Measurements from ENCODE around the gene PTGDS. TPM values are rescaled to one million over a fixed set of nuclear protein-coding genes. Genes with fewer than 3 reads are reported as not detected.

PTGDS gene
- polyA plus RNA-seq, 1 donor from 2014 or later: 2.0 TPM

DNA sequence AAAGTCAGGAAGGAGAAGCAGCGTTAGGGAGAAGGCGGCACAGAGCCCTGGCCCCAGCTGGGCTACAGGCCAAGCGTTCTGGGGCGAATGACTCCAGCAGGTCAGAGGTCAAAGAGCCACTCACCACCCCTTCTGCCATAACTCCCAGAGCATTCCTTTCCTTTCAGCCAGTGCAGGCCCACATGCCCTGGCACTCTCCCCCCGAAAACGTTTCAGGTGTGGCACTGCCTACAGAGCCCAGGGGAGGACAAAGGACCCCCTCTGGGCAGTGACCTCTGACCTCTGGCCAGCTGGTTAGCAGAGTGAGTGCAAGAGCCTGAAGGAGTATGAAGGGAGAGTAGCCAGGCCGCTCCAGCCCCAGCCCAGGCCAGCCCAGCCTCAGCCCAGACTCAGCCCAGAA is 45.9 kb downstream of the PTGDS start:
- H3K4me3 ChIP-seq (ENCODE audit: low read length): no peak overlapping the region
- H4K20me1 ChIP-seq (ENCODE audit: insufficient read depth): no peaks in the 10 kb centered on the region
- H3K27ac ChIP-seq (ENCODE audit: low read length): no peak overlapping the region
- H3K4me2 ChIP-seq (ENCODE audit: low read length): no peak overlapping the region
- peaks cover 5% of the 10 kb centered on the region for H3K79me2 ChIP-seq (replicated peaks; ENCODE audit: insufficient read depth, low read length)
- no peaks in the 10 kb centered on the region for H3K9me2 ChIP-seq (ENCODE audit: insufficient read depth, low read length)
- no peaks in the 10 kb centered on the region for H3F3A ChIP-seq (ENCODE audit: insufficient read depth, low read length, poor library complexity, severe bottlenecking)
- H3K9ac ChIP-seq (ENCODE audit: low read length): no peak overlapping the region
- H3K27me3 ChIP-seq (ENCODE audit: insufficient read depth, low read depth, low read length): no peaks in the 10 kb centered on the region
- TF ChIP-seq MXI1 (conservative IDR thresholded peaks at IDR 0.05; ENCODE audit: poor library complexity, severe bottlenecking): no peak
- TF ChIP-seq EP300 (conservative IDR thresholded peaks at IDR 0.05; ENCODE audit: poor library complexity, severe bottlenecking): no peak
- TF ChIP-seq EZH2 (IDR thresholded peaks at IDR 0.05; ENCODE audit: borderline replicate concordance, insufficient read depth, low read length, poor library complexity, severe bottlenecking): no peak
- no peak for TF ChIP-seq SMC3 (conservative IDR thresholded peaks at IDR 0.05; ENCODE audit: poor library complexity)
- TF ChIP-seq TAF1 (IDR thresholded peaks at IDR 0.05; ENCODE audit: low read depth): no peak
- TF ChIP-seq, protein P1, sequence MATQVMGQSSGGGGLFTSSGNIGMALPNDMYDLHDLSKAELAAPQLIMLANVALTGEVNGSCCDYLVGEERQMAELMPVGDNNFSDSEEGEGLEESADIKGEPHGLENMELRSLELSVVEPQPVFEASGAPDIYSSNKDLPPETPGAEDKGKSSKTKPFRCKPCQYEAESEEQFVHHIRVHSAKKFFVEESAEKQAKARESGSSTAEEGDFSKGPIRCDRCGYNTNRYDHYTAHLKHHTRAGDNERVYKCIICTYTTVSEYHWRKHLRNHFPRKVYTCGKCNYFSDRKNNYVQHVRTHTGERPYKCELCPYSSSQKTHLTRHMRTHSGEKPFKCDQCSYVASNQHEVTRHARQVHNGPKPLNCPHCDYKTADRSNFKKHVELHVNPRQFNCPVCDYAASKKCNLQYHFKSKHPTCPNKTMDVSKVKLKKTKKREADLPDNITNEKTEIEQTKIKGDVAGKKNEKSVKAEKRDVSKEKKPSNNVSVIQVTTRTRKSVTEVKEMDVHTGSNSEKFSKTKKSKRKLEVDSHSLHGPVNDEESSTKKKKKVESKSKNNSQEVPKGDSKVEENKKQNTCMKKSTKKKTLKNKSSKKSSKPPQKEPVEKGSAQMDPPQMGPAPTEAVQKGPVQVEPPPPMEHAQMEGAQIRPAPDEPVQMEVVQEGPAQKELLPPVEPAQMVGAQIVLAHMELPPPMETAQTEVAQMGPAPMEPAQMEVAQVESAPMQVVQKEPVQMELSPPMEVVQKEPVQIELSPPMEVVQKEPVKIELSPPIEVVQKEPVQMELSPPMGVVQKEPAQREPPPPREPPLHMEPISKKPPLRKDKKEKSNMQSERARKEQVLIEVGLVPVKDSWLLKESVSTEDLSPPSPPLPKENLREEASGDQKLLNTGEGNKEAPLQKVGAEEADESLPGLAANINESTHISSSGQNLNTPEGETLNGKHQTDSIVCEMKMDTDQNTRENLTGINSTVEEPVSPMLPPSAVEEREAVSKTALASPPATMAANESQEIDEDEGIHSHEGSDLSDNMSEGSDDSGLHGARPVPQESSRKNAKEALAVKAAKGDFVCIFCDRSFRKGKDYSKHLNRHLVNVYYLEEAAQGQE (IDR thresholded peaks at IDR 0.05; ENCODE audit: borderline replicate concordance): no peak
- no peak for TF ChIP-seq POLR2AphosphoS5 (IDR thresholded peaks at IDR 0.05)
- TF ChIP-seq, protein P2, sequence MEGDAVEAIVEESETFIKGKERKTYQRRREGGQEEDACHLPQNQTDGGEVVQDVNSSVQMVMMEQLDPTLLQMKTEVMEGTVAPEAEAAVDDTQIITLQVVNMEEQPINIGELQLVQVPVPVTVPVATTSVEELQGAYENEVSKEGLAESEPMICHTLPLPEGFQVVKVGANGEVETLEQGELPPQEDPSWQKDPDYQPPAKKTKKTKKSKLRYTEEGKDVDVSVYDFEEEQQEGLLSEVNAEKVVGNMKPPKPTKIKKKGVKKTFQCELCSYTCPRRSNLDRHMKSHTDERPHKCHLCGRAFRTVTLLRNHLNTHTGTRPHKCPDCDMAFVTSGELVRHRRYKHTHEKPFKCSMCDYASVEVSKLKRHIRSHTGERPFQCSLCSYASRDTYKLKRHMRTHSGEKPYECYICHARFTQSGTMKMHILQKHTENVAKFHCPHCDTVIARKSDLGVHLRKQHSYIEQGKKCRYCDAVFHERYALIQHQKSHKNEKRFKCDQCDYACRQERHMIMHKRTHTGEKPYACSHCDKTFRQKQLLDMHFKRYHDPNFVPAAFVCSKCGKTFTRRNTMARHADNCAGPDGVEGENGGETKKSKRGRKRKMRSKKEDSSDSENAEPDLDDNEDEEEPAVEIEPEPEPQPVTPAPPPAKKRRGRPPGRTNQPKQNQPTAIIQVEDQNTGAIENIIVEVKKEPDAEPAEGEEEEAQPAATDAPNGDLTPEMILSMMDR (IDR thresholded peaks at IDR 0.05; ENCODE audit: poor library complexity, severe bottlenecking): no peak
- TF ChIP-seq RAD21 (conservative IDR thresholded peaks at IDR 0.05): no peak
- no peaks in the 10 kb centered on the region for H3K9me3 ChIP-seq (ENCODE audit: low read length)
- no peak overlapping the region for H2AFZ ChIP-seq (ENCODE audit: low read depth, low read length)
- no peaks in the 10 kb centered on the region for H3K36me3 ChIP-seq (ENCODE audit: insufficient read depth, low read length)

DNA sequence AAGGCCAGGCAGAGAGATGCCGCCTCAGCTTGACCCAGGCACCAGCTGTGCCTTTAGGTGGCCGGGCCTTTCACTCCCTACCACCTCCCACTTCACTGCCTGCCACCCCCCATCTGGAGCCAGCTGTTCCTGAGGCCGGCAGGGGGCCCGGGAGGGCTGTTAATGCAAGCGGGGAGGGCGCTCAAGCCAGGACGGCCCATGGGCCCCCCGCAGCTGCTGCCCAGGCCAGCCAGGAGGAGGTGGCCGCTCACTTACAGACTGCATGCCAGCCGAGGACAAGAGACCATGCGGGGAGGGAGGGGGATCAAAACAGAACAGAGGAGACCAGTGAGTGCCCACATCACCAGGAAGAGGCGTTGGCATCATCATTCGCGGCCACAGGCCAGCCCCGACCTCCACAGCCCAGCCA is 46.3 kb downstream of the PTGDS start:
- Histone ChIP-seq H3K79me2 (replicated peaks; ENCODE audit: insufficient read depth, low read length) (peaks cover 5% of the 10 kb centered on the region), H3K4me3 (ENCODE audit: low read length) (no peak overlapping the region), H3K9me2 (ENCODE audit: insufficient read depth, low read length) (no peaks in the 10 kb centered on the region), H3K9ac (ENCODE audit: low read length) (no peak overlapping the region), H3K36me3 (ENCODE audit: insufficient read depth, low read length) (no peaks in the 10 kb centered on the region), H3K27me3 (ENCODE audit: insufficient read depth, low read depth, low read length) (no peaks in the 10 kb centered on the region), H3F3A (ENCODE audit: insufficient read depth, low read length, poor library complexity, severe bottlenecking) (no peaks in the 10 kb centered on the region), H3K9me3 (ENCODE audit: low read length) (no peaks in the 10 kb centered on the region), H2AFZ (ENCODE audit: low read depth, low read length) (no peak overlapping the region), H3K27ac (ENCODE audit: low read length) (no peak overlapping the region), H3K4me2 (ENCODE audit: low read length) (no peak overlapping the region), H4K20me1 (ENCODE audit: insufficient read depth) (no peaks in the 10 kb centered on the region)
- TF ChIP-seq EP300 (conservative IDR thresholded peaks at IDR 0.05; ENCODE audit: poor library complexity, severe bottlenecking): no peak
- TF ChIP-seq, protein P1 (IDR thresholded peaks at IDR 0.05; ENCODE audit: borderline replicate concordance): no peak
- TF ChIP-seq POLR2AphosphoS5 (IDR thresholded peaks at IDR 0.05): no peak
- TF ChIP-seq EZH2 (IDR thresholded peaks at IDR 0.05; ENCODE audit: borderline replicate concordance, insufficient read depth, low read length, poor library complexity, severe bottlenecking): no peak
- TF ChIP-seq MXI1 (conservative IDR thresholded peaks at IDR 0.05; ENCODE audit: poor library complexity, severe bottlenecking): no peak
- TF ChIP-seq, protein P2 (IDR thresholded peaks at IDR 0.05; ENCODE audit: poor library complexity, severe bottlenecking): no peak

All from neural cell (in vitro differentiated cells).